GM12891 (cell line): Measurements from ENCODE around the gene PPP2R2D.

Source experiments
- POLR2A ChIP-seq: IDR thresholded peaks from 2 replicates; pipeline ENCODE4 v1.6.1; 2011; ENCODE audit warnings: low read depth, low read length, control low read depth
- POLR2AphosphoS5 ChIP-seq: IDR thresholded peaks from 2 replicates; pipeline ENCODE4 v1.6.1; 2011; ENCODE audit warnings: low read depth, low read length, control low read depth
- SPI1 ChIP-seq: IDR thresholded peaks from 2 replicates; pipeline ENCODE4 v1.6.1; 2011; ENCODE audit warnings: low read depth, low read length, control low read depth
- TAF1 ChIP-seq: IDR thresholded peaks from 2 replicates; pipeline ENCODE4 v1.6.1; 2011; ENCODE audit warnings: low read depth, low read length, control low read depth

- TF ChIP-seq POLR2AphosphoS5 (no peak), POLR2A (no peak), TAF1 (no peak), SPI1 (no peak)
Measured at GRCh38 chr10:131854579-131855335, 46.1 kb upstream of the PPP2R2D start.
